ENCODE data around the gene YPEL2.

Gene YPEL2

DNA sequence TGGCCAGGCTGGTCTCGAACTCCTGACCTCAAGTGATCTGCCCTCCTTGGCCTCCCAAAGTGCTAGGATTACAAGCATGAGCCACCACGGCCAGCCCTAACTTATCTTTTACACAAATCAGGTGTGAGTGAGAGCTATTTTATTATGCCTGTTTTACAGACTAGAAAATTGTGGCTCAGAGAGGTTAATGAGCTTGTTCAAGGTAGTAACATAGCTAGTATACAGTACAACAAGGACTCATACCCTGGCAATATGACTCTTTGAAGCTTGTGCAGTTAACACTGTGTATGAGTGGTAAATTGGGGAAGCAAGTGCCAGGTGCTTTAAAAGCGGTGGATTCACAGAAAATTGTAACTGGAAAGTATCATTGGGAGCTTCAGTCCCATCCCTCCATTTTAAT lies 49.0 kb downstream of the YPEL2 start:
- POLR2A ChIA-PET, result no interaction called here
- Histone ChIP-seq H3K4me1 (ENCODE audit: control insufficient read depth, insufficient read depth, low read length) (no peaks in the 10 kb centered on the region), H3K4me3 (ENCODE audit: low read depth, low read length) (no peak overlapping the region), H3K36me3 (ENCODE audit: control insufficient read depth in 2 of 2, insufficient read depth in 1 of 2, low read length in 2 of 2) (no peaks in the 10 kb centered on the region), H3K9me3 (ENCODE audit: control insufficient read depth, insufficient read depth, low read depth, low read length) (no peaks in the 10 kb centered on the region), H3K27ac (ENCODE audit: extremely low read depth, low read depth, low read length) (no peak overlapping the region)
- CTCF ChIA-PET, result interaction anchor here (1.0 kb wide), 1 partner anchor 64 kb away, joined by 3 read pairs; no protein-coding TSS in a partner anchor
- TF ChIP-seq ZNF660 (tag by site-specific recombination; IDR thresholded peaks at IDR 0.05), result no peak
- no peak for TF ChIP-seq ZBTB17 (tag by site-specific recombination; IDR thresholded peaks at IDR 0.05)
- TF ChIP-seq MEIS1 (CRISPR knock-in tag; IDR thresholded peaks at IDR 0.05; ENCODE audit: borderline replicate concordance), result no peak

DNA sequence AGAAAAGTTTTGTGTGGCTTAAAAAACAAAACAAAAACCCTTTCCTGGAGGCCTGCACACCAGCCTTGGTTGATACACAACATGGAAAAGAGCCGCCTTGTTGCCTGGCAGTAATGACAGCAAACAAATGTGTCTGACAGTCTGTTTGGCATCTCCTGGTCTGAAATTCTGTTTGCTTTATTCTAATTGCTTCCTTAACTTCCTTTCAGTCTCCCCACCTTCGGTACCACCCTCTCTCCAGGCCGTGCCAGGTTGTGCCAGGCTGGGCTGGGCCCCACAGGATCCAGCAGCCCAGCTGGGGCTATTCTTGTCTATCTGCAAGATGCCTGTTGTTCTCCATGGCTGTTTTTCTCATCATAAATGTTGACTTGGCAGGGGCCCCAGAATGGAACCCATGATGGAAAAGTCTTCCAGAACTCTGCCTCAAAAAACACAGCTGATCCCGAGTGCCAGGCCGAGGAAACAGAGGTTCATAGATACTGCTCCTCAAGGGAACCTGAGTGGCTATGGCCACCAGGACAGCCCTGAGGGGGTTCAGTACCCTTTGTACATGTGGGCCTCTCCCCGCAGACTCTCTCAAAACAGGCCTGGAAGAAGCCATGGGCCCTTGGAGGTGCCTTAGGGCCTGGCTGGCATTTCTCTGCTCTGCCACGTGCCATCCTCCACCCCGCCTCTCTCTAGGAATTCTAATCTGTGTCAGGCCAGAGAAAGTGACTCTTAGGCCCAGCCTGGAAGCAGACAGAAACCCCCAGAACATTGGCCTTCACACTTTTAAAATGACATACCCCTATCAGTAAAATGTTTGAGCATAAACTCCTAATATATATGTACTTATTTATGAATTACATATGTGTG lies 50.5 kb downstream of the YPEL2 start:
- TF ChIP-seq ZNF155 (tag by site-specific recombination; IDR thresholded peaks at IDR 0.05) (no peak), ZNF341 (tag by site-specific recombination; IDR thresholded peaks at IDR 0.05; ENCODE audit: low read depth) (no peak), SETDB1 (IDR thresholded peaks at IDR 0.05; ENCODE audit: insufficient read length, low read length) (no peak), ZNF664 (tag by site-specific recombination; IDR thresholded peaks at IDR 0.05) (no peak)
- TF ChIP-seq, protein P1, sequence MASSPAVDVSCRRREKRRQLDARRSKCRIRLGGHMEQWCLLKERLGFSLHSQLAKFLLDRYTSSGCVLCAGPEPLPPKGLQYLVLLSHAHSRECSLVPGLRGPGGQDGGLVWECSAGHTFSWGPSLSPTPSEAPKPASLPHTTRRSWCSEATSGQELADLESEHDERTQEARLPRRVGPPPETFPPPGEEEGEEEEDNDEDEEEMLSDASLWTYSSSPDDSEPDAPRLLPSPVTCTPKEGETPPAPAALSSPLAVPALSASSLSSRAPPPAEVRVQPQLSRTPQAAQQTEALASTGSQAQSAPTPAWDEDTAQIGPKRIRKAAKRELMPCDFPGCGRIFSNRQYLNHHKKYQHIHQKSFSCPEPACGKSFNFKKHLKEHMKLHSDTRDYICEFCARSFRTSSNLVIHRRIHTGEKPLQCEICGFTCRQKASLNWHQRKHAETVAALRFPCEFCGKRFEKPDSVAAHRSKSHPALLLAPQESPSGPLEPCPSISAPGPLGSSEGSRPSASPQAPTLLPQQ (tag by site-specific recombination; IDR thresholded peaks at IDR 0.05), result no peak
- POLR2A ChIA-PET, result no interaction called here
- Histone ChIP-seq H3K36me3 (ENCODE audit: control insufficient read depth in 2 of 2, insufficient read depth in 1 of 2, low read length in 2 of 2) (no peaks in the 10 kb centered on the region), H3K4me3 (ENCODE audit: low read depth, low read length) (no peak overlapping the region), H3K27ac (ENCODE audit: extremely low read depth, low read depth, low read length) (no peak overlapping the region), H3K4me1 (ENCODE audit: control insufficient read depth, insufficient read depth, low read length) (no peaks in the 10 kb centered on the region), H3K9me3 (ENCODE audit: control insufficient read depth, insufficient read depth, low read depth, low read length) (no peaks in the 10 kb centered on the region)
- CTCF ChIA-PET, result interaction anchor here (0.7 kb wide), 1 partner anchor 45 kb away, joined by 3 read pairs; no protein-coding TSS in a partner anchor

DNA sequence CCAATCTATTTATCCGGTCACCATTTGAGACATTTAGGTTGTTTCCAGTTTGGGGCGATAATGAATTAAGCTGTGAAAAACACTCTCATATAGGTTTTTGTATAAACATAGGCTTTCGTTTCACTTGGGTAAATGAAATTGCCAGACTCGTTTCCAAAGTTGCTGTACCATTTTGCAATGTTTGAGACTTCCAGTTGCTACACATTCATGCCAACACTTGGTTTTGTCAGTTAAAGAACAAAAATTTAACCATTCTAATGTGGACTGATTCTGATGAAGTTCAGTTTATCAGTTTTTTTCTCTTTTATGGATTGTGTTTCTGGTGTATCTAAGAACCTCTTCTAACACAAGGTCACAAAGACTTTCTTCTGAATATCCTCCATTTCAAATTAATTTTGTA lies 52.4 kb downstream of the YPEL2 start:
- ChIA-PET POLR2A (no interaction called here), CTCF (no interaction called here)
- Histone ChIP-seq H3K4me3 (ENCODE audit: low read depth, low read length) (no peak overlapping the region), H3K4me1 (ENCODE audit: control insufficient read depth, insufficient read depth, low read length) (no peaks in the 10 kb centered on the region), H3K9me3 (ENCODE audit: control insufficient read depth, insufficient read depth, low read depth, low read length) (no peaks in the 10 kb centered on the region), H3K27ac (ENCODE audit: extremely low read depth, low read depth, low read length) (no peak overlapping the region), H3K36me3 (ENCODE audit: control insufficient read depth in 2 of 2, insufficient read depth in 1 of 2, low read length in 2 of 2) (no peaks in the 10 kb centered on the region)
- TF ChIP-seq ZSCAN16 (tag by site-specific recombination; IDR thresholded peaks at IDR 0.05), result no peak

DNA sequence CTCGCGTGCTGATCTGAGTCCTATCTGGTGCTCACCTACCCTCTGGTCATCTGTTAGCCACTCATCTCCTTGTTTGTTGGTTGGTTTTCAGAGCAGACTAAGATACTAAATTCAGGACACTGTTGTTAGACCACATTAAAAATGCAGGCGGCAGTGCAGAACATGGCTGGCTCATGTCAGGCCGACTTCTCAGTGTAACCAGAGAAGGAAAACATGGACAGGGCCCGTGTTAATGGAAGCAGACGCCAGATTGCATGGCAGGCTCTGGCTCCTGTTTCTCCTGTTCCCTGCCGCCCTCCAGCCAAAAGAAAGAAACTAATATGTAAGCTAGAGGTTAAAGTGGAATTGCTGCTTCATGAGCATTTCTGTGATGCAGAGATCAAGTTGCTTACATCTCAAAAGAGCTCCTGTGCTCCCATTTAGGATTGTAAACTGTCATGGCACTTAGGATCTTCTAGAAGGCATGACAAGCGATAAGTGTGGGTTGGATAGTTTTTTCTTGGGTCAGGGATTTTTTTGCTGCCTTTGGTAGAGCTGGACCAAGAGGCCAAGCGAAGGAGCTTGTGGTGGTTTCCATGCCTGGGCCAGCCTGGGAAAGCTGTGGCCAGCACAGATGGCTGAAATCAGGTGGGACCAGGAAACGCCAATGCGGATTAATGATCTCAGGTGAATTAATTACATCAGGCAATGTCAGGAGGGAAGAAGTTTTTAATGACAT lies 56.1 kb downstream of the YPEL2 start:
- H3K4me3 ChIP-seq (ENCODE audit: low read depth, low read length), result no peak overlapping the region
- no peak overlapping the region for H3K27ac ChIP-seq (ENCODE audit: extremely low read depth, low read depth, low read length)
- POLR2A ChIA-PET, result no interaction called here
- CTCF ChIA-PET, result no interaction called here
- H3K36me3 ChIP-seq (ENCODE audit: control insufficient read depth in 2 of 2, insufficient read depth in 1 of 2, low read length in 2 of 2), result peaks cover 0 to 4% of the 10 kb centered on the region in 2 experiments; a peak in 1 of 3 replicates
- H3K4me1 ChIP-seq (ENCODE audit: control insufficient read depth, insufficient read depth, low read length), result no peaks in the 10 kb centered on the region
- H3K9me3 ChIP-seq (ENCODE audit: control insufficient read depth, insufficient read depth, low read depth, low read length), result no peaks in the 10 kb centered on the region
- TF ChIP-seq ZNF221 (tag by site-specific recombination; IDR thresholded peaks at IDR 0.05; ENCODE audit: borderline replicate concordance) (no peak), ZNF555 (tag by site-specific recombination; conservative IDR thresholded peaks at IDR 0.05) (no peak), ZNF404 (tag by site-specific recombination; IDR thresholded peaks at IDR 0.05) (no peak), ZNF423 (tag by site-specific recombination; IDR thresholded peaks at IDR 0.05) (no peak), ZNF670 (tag by site-specific recombination; IDR thresholded peaks at IDR 0.05; ENCODE audit: low read depth) (no peak), ZNF133 (tag by site-specific recombination; IDR thresholded peaks at IDR 0.05) (no peak), ZNF530 (tag by site-specific recombination; IDR thresholded peaks at IDR 0.05; ENCODE audit: low read depth) (no peak), REPIN1 (tag by site-specific recombination; IDR thresholded peaks at IDR 0.05; ENCODE audit: low read depth) (no peak)
- TF ChIP-seq, protein P2, sequence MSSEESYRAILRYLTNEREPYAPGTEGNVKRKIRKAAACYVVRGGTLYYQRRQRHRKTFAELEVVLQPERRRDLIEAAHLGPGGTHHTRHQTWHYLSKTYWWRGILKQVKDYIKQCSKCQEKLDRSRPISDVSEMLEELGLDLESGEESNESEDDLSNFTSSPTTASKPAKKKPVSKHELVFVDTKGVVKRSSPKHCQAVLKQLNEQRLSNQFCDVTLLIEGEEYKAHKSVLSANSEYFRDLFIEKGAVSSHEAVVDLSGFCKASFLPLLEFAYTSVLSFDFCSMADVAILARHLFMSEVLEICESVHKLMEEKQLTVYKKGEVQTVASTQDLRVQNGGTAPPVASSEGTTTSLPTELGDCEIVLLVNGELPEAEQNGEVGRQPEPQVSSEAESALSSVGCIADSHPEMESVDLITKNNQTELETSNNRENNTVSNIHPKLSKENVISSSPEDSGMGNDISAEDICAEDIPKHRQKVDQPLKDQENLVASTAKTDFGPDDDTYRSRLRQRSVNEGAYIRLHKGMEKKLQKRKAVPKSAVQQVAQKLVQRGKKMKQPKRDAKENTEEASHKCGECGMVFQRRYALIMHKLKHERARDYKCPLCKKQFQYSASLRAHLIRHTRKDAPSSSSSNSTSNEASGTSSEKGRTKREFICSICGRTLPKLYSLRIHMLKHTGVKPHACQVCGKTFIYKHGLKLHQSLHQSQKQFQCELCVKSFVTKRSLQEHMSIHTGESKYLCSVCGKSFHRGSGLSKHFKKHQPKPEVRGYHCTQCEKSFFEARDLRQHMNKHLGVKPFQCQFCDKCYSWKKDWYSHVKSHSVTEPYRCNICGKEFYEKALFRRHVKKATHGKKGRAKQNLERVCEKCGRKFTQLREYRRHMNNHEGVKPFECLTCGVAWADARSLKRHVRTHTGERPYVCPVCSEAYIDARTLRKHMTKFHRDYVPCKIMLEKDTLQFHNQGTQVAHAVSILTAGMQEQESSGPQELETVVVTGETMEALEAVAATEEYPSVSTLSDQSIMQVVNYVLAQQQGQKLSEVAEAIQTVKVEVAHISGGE (tag by site-specific recombination; conservative IDR thresholded peaks at IDR 0.05; ENCODE audit: low read depth), result no peak
- TF ChIP-seq, protein P3, sequence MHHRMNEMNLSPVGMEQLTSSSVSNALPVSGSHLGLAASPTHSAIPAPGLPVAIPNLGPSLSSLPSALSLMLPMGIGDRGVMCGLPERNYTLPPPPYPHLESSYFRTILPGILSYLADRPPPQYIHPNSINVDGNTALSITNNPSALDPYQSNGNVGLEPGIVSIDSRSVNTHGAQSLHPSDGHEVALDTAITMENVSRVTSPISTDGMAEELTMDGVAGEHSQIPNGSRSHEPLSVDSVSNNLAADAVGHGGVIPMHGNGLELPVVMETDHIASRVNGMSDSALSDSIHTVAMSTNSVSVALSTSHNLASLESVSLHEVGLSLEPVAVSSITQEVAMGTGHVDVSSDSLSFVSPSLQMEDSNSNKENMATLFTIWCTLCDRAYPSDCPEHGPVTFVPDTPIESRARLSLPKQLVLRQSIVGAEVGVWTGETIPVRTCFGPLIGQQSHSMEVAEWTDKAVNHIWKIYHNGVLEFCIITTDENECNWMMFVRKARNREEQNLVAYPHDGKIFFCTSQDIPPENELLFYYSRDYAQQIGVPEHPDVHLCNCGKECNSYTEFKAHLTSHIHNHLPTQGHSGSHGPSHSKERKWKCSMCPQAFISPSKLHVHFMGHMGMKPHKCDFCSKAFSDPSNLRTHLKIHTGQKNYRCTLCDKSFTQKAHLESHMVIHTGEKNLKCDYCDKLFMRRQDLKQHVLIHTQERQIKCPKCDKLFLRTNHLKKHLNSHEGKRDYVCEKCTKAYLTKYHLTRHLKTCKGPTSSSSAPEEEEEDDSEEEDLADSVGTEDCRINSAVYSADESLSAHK (tag by site-specific recombination; IDR thresholded peaks at IDR 0.05), result no peak

All from HEK293 (cell line).